GM21515 (cell line): ENCODE results near the gene TUBGCP6.

Source experiments
- ATAC-seq: cut with Tn5 transposase; IDR thresholded peaks from one replicate; pipeline ENCODE4 v1.9.1; 2021; ENCODE audit not compliant: unreplicated experiment

TUBGCP6 gene

DNA sequence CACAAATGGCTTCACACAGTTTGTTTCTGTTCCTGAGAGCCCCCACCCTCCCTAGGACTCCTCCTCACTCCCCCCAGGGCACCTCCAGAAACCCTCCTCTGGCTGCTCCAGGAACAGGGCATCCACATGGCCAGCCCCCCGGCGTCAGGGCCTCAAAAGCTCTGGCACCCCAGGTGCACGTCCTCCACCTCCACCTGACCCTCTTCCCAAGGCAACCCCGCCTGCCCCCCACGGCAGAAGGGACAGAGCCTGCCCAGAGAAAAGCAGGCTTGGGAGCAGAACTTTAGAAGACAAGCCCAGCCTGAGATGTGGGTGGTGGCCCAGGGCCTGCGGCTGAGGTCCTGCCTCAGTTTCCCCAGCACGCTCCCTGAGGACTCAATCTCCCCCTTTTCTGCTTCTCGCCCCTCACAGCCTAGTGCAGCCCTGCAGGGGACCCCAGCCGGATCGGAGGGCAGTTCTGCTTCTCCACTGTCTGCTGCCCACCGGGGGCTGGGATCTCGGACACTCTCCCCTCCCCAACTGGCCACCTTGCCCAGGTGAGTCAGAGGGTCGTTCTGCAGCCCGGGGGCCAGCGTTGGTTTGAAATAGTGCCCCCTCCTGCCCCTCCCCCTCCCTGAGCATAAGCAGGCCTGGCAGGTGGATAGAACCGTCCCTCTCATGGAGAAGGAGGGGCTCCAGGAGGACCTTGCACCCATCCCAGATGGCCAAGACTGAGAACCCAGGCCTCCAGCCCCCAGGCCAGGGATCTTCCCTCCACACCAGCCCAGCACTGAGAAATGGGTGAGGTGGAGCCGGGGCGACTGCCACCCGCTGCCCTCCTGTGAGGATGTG, 61.5 kb downstream of the TUBGCP6 start:
- ATAC-seq: no peak

- no peak for ATAC-seq
Measured at GRCh38 chr22:50182176-50183081, 62.4 kb downstream of the TUBGCP6 start.

- no peak for ATAC-seq
Measured at GRCh38 chr22:50180727-50181521, 63.9 kb downstream of the TUBGCP6 start.

DNA sequence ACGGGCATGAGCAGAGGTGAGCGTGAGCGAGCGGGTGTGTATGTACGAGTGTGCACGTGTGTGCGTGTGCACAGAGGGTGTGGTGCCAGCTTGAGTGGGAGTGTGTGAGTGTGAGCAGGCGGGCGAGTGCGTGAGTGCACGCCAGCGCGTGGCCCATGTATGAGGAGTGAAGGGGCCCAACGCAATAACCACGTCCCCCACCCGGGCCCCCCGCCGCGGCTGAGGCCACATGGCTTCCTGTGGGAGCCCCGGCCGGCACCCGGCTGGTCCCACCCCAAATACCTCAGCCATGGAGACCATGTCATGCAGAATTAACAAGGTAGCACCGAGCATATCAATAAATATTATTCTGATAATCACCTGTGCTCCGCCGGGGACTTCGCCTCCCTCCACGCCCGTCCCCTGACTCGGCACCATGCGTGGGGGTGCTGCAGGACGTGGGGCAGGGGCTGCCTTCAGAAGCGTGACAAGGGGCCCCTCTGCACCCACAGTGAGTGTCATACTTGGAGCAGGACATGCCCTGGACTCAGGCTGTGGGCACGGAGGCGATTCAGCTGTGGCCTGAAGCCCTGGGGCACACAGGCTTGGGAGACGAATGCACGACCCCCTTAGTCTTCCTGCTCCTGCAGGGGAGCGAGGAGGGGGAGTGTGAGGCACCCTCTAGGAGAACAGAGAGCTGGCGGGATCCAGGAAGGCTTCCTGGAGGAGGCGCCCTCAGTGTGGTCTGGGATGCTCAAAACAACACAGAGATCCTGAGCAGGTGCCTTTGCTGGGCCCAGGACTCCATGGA, 64.7 kb downstream of the TUBGCP6 start:
- no peak for ATAC-seq

- ATAC-seq: no peak
Measured at GRCh38 chr22:50178871-50179869, 65.7 kb downstream of the TUBGCP6 start.

GRCh38 chr22:50178471-50178864, 66.4 kb downstream of the TUBGCP6 start:
- no peak for ATAC-seq

DNA sequence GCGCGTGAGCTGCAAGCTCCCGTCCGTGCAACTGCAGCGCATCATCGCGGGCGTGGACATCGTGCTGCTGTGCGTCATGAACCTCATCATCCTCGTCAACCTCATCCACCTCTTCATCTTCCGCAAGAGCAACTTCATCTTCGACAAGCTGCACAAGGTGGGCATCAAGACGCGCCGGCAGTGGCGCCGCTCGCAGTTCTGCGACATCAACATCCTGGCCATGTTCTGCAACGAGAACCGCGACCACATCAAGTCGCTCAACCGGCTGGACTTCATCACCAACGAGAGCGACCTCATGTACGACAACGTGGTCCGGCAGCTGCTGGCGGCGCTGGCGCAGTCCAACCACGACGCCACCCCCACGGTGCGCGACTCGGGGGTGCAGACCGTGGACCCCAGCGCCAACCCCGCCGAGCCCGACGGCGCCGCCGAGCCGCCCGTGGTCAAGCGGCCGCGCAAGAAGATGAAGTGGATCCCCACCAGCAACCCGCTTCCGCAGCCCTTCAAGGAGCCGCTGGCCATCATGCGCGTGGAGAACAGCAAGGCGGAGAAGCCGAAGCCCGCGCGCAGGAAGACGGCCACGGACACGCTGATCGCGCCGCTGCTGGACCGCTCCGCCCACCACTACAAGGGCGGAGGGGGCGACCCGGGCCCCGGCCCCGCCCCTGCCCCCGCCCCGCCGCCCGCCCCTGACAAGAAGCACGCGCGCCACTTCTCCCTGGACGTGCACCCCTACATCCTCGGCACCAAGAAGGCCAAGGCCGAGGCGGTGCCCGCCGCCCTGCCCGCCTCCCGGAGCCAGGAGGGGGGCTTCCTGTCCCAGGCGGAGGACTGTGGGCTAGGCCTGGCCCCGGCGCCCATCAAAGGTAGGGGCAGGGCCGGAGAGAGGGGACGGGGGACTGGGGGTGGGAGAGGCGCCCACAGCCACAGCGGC, 67.0 kb downstream of the TUBGCP6 start:
- no peak for ATAC-seq

DNA sequence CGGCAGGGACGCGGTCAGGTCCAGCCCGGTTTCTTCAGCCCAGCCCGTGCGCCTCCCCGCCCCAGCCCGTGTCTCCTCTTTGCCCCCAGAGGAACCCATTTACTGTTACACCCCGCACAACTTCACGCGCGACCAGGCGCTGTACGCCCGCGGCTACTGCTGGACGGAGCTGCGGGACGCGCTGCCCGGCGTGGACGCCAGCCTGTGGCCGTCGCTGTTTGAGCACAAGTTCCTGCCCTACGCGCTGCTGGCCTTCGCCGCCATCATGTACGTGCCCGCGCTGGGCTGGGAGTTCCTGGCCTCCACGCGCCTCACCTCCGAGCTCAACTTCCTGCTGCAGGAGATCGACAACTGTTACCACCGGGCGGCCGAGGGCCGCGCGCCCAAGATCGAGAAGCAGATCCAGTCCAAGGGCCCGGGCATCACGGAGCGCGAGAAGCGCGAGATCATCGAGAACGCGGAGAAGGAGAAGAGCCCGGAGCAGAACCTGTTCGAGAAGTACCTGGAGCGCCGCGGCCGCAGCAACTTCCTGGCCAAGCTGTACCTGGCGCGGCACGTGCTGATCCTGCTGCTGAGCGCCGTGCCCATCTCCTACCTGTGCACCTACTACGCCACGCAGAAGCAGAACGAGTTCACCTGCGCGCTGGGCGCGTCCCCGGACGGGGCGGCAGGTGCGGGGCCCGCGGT, 67.8 kb downstream of the TUBGCP6 start:
- no peak for ATAC-seq

GRCh38 chr22:50175921-50176849, 68.6 kb downstream of the TUBGCP6 start:
- ATAC-seq: no peak

DNA sequence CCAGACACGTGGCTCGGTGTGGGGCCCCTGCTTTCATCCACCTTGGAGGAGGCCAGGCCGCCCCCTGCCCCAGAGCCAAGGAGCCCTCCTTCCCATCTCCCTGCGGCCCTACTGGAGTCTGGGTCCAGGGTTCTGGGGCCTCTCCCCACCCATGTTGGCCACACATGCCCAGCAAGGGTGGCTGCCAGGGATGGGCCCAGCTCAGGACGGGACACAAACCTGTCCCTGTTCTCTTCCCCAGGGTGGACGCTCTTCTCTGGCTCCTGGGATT, 69.7 kb downstream of the TUBGCP6 start:
- ATAC-seq: no peak

DNA sequence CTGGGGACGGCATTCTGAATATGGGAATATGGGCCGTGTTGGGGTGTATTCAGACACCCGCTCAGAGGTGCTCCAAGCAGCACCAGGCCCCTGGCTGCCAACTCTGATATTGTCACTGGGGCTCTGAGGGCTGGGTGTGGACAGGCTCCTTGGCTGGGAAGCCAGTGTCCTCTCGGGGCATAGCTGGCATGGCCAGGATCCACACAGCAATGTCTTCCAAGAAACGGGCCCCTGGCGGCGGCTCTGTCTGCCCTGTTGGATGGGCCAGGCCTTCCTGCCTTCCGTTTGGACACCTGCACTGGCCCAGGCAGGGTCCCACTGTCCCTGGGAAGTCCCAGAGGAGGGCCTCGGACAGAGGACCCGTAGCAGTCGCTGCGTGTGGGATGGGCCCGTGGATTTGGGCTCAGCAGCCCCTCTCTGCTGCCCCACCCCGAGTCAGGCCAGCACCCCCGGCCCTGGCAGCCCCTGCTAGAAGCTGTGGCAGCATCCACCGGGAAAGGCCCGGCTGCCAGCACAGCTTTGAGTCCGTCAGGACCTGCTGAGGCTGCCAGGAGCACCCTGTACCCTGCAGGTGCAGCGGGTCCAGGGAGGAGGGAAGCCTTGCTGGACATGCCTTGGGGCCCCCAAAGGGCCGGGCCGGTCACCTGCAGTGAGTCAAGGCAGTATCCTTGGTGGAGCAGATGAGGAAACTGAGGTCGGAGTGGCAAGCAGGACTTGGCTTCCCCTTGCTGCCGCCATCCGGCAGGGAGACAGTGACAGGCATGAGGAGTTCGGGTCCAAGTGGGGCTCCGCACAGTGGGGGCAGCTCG, 70.2 kb downstream of the TUBGCP6 start:
- ATAC-seq: no peak

DNA sequence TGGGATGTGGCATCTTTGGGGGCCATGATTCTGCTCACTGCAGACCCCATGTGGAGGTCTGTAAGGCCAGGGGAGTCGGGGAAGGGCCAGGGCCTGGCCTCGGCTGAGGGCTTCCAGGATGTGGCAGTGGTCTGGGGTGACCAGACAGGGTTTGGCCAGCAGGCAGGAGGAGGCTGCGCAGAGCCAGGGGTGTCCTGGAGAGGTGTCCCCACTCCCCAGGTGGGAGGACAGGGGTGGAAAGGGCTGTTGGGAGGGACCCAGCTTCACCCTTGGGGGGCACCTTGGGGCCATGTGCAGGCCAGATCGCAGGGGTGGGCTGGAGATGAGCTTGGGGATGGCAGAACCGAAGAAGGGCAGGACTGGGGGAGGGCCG, 70.9 kb downstream of the TUBGCP6 start:
- no peak for ATAC-seq

GRCh38 chr22:50173311-50173982, 71.4 kb downstream of the TUBGCP6 start:
- no peak for ATAC-seq

DNA sequence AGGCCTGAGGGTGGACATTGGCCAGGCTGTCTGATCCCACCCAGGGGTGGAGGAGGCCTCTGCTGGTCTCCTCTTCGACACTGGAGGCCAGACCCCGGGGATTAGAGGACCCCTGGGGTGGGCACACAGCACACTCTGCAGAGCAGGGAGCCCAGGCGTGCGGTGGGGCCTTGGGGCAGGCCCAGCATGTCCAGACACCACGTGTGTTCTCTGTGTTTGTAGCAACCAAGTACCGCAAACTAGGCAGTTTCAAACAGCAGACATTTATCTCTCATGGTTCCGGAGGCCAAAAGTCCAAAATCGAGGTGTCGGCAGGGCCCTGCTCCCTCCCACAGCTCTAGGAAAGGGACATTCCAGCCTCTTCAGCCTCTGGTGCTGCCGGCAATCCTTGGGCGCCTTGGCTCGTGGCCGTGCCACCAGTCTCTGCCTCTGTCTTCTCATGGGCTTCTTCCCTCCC, 72.8 kb downstream of the TUBGCP6 start:
- ATAC-seq: no peak

DNA sequence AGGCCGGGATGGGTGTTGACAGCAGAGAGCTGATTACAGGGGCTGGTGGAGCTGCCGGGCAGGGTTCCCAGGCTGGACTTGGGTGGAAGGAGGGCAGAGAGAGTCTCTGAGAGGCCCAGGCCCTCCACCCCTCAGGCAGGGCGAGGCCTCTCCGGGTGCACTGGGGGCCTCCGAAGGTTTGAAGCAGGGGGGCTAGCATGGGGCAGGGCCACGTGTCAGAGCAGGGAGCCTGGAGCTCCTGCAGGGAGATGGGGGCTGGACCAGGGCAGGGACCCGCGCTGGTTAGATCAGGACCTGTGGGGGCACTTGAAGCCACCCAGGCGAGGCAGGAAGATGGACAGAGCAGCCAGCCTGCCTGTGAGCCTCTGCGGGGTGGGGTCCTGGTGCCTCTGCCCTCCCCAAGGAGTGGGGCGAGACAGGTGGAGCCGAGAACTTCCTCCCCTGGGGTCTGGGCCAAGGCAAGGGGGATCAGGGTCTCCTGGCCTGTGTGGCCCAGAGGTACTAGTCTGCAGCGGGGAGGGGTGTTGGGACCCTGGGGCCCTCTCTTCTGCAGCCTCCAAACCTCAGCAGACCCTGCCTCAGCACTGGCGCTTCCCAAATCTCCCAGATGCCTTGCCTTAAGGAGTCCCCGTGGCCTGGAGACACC, 73.4 kb downstream of the TUBGCP6 start:
- no peak for ATAC-seq
